GM23338 (cell line): ENCODE results near the gene EFS. TPM values are rescaled to one million over a fixed set of nuclear protein-coding genes. Genes with fewer than 3 reads are reported as not detected.

Source experiments
- ATAC-seq: fragments of 200-7000 bp; cut with Tn5 transposase; 3 replicates; pipeline ENCODE4 v1.9.1; 2020
- DNase-seq: peaks from one replicate; pipeline ENCODE4 v3.0.0-alpha.2; 2015; ENCODE audit warnings: low spot score
- H2AFZ ChIP-seq: fragments of 200-600 bp; sonication (generic); 2 replicates; pipeline ENCODE4 v1.8.0; 2016; ENCODE audit warnings: antibody characterized with exemption, mild to moderate bottlenecking, moderate library complexity
- H3F3A ChIP-seq: fragments of 200-600 bp; sonication (generic); replicated peaks from 2 replicates; pipeline ENCODE4 v1.8.0; 2017; ENCODE audit warnings: antibody characterized with exemption, mixed run types, low read depth
- H3K27ac ChIP-seq: fragments of 200-600 bp; sonication (generic); 2 replicates; pipeline ENCODE4 v1.6.1; 2016; ENCODE audit warnings: low read depth
- H3K27me3 ChIP-seq: fragments of 200-600 bp; sonication (generic); 2 replicates; pipeline ENCODE4 v1.8.0; 2016; ENCODE audit warnings: mild to moderate bottlenecking, mixed run types, moderate library complexity; ENCODE audit not compliant: insufficient read depth
- H3K36me3 ChIP-seq: fragments of 200-600 bp; sonication (generic); 2 replicates; pipeline ENCODE4 v1.8.0; 2016; ENCODE audit warnings: mild to moderate bottlenecking; ENCODE audit not compliant: insufficient read depth
- H3K4me1 ChIP-seq: fragments of 200-600 bp; sonication (generic); 2 replicates; pipeline ENCODE4 v1.8.0; 2016; ENCODE audit warnings: mild to moderate bottlenecking, moderate library complexity; ENCODE audit not compliant: insufficient read depth
- H3K4me2 ChIP-seq: fragments of 200-600 bp; sonication (generic); 2 replicates; pipeline ENCODE4 v1.7.1; 2017; ENCODE audit warnings: mixed run types
- H3K4me3 ChIP-seq: fragments of 200-600 bp; sonication (generic); 2 replicates; pipeline ENCODE4 v1.6.1; 2016; ENCODE audit warnings: mixed run types
- H3K79me2 ChIP-seq: fragments of 200-600 bp; sonication (generic); replicated peaks from 2 replicates; pipeline ENCODE4 v1.8.0; 2017; ENCODE audit warnings: mild to moderate bottlenecking; ENCODE audit not compliant: insufficient read depth
- H3K9me2 ChIP-seq: fragments of 200-600 bp; sonication (generic); 2 replicates; pipeline ENCODE4 v1.8.0; 2017; ENCODE audit not compliant: insufficient read depth
- H4K20me1 ChIP-seq: fragments of 200-600 bp; sonication (generic); replicated peaks from 2 replicates; pipeline ENCODE4 v1.8.0; 2017; ENCODE audit warnings: mild to moderate bottlenecking; ENCODE audit not compliant: insufficient read depth
- H3K27ac Mint-ChIP-seq: 2 replicates; pipeline ENCODE4 v1.8.0; 2020; ENCODE audit warnings: inconsistent platforms, mild to moderate bottlenecking, moderate library complexity, mixed read lengths
- H3K27me3 Mint-ChIP-seq: 3 replicates; pipeline ENCODE4 v1.8.0; 2022; ENCODE audit warnings: low read depth, mild to moderate bottlenecking, moderate library complexity, mixed read lengths, inconsistent platforms; ENCODE audit not compliant: insufficient read depth, poor library complexity
- H3K36me3 Mint-ChIP-seq: 3 replicates; pipeline ENCODE4 v1.8.0; 2021; ENCODE audit warnings: low read depth, mild to moderate bottlenecking, inconsistent platforms, moderate library complexity, mixed read lengths
- H3K4me1 Mint-ChIP-seq: 3 replicates; pipeline ENCODE4 v1.8.0; 2020; ENCODE audit warnings: mild to moderate bottlenecking, inconsistent platforms, mixed read lengths
- H3K4me3 Mint-ChIP-seq: 3 replicates; pipeline ENCODE4 v1.8.0; 2021; ENCODE audit warnings: moderate library complexity, mild to moderate bottlenecking, inconsistent platforms, mixed read lengths
- H3K9me3 Mint-ChIP-seq: 3 replicates; pipeline ENCODE4 v1.8.0; 2020; ENCODE audit warnings: moderate library complexity, mild to moderate bottlenecking, inconsistent platforms, mixed read lengths
- CREB1 ChIP-seq: fragments of 250-450 bp; sonication (Bioruptor Pico); IDR thresholded peaks from 2 replicates; pipeline ENCODE4 v1.5.0; 2020; ENCODE audit warnings: low read depth, mild to moderate bottlenecking, moderate library complexity
- ETS1 ChIP-seq: IDR thresholded peaks from 2 replicates; pipeline ENCODE4 v1.6.1; 2016; ENCODE audit warnings: antibody characterized with exemption
- EZH2 ChIP-seq: fragments of 200-600 bp; sonication (generic); IDR thresholded peaks from one replicate; pipeline ENCODE4 v1.8.0; 2017; ENCODE audit warnings: antibody characterized with exemption, mild to moderate bottlenecking, low read depth; ENCODE audit not compliant: unreplicated experiment
- JUNB ChIP-seq: IDR thresholded peaks from one replicate; pipeline ENCODE4 v1.6.1; 2016; ENCODE audit warnings: antibody characterized with exemption; ENCODE audit not compliant: unreplicated experiment
- POLR2AphosphoS5 ChIP-seq: IDR thresholded peaks from 2 replicates; pipeline ENCODE4 v1.6.1; 2016; ENCODE audit warnings: antibody characterized with exemption, low read depth
- STAT1 ChIP-seq: IDR thresholded peaks from one replicate; pipeline ENCODE4 v1.6.1; 2016; ENCODE audit warnings: antibody characterized with exemption; ENCODE audit not compliant: unreplicated experiment
- ZNF114 ChIP-seq: fragments of 250-450 bp; sonication (Bioruptor Pico); IDR thresholded peaks from 2 replicates; pipeline ENCODE4 v1.5.0; 2020; ENCODE audit warnings: mild to moderate bottlenecking, moderate library complexity
- polyA plus RNA-seq: library from polyadenylated mRNA; unstranded; fragments of >200 nt; fragmentation: Nextera tagmentation; extraction: Ambion mirVana; gene quantifications from 2 replicates; pipeline ENCODE4 v1.2.1, GENCODE V29; 2016
- total RNA-seq: library from RNA; depleted of rRNA; stranded (reverse); fragments of >200 nt; shearing (Covaris generic); gene quantifications from 2 replicates; pipeline ENCODE4 v1.2.3, GENCODE V29; 2014
- TF ChIP-seq, protein P1 (sequence below): fragments of 250-450 bp; sonication (Bioruptor Pico); IDR thresholded peaks from 2 replicates; pipeline ENCODE4 v1.5.0; 2020; ENCODE audit warnings: mild to moderate bottlenecking, moderate library complexity
- TF ChIP-seq, protein P2 (sequence below): IDR thresholded peaks from one replicate; pipeline ENCODE4 v1.6.1; 2018; ENCODE audit warnings: antibody characterized with exemption; ENCODE audit not compliant: unreplicated experiment

EFS gene
- total and polyA plus RNA-seq, 2 experiments from 2014 or later = 5.1 to 18.9 TPM

GRCh38 chr14:23413681-23414080, 48.7 kb upstream of the EFS start (continued):
- TF ChIP-seq, protein P1, sequence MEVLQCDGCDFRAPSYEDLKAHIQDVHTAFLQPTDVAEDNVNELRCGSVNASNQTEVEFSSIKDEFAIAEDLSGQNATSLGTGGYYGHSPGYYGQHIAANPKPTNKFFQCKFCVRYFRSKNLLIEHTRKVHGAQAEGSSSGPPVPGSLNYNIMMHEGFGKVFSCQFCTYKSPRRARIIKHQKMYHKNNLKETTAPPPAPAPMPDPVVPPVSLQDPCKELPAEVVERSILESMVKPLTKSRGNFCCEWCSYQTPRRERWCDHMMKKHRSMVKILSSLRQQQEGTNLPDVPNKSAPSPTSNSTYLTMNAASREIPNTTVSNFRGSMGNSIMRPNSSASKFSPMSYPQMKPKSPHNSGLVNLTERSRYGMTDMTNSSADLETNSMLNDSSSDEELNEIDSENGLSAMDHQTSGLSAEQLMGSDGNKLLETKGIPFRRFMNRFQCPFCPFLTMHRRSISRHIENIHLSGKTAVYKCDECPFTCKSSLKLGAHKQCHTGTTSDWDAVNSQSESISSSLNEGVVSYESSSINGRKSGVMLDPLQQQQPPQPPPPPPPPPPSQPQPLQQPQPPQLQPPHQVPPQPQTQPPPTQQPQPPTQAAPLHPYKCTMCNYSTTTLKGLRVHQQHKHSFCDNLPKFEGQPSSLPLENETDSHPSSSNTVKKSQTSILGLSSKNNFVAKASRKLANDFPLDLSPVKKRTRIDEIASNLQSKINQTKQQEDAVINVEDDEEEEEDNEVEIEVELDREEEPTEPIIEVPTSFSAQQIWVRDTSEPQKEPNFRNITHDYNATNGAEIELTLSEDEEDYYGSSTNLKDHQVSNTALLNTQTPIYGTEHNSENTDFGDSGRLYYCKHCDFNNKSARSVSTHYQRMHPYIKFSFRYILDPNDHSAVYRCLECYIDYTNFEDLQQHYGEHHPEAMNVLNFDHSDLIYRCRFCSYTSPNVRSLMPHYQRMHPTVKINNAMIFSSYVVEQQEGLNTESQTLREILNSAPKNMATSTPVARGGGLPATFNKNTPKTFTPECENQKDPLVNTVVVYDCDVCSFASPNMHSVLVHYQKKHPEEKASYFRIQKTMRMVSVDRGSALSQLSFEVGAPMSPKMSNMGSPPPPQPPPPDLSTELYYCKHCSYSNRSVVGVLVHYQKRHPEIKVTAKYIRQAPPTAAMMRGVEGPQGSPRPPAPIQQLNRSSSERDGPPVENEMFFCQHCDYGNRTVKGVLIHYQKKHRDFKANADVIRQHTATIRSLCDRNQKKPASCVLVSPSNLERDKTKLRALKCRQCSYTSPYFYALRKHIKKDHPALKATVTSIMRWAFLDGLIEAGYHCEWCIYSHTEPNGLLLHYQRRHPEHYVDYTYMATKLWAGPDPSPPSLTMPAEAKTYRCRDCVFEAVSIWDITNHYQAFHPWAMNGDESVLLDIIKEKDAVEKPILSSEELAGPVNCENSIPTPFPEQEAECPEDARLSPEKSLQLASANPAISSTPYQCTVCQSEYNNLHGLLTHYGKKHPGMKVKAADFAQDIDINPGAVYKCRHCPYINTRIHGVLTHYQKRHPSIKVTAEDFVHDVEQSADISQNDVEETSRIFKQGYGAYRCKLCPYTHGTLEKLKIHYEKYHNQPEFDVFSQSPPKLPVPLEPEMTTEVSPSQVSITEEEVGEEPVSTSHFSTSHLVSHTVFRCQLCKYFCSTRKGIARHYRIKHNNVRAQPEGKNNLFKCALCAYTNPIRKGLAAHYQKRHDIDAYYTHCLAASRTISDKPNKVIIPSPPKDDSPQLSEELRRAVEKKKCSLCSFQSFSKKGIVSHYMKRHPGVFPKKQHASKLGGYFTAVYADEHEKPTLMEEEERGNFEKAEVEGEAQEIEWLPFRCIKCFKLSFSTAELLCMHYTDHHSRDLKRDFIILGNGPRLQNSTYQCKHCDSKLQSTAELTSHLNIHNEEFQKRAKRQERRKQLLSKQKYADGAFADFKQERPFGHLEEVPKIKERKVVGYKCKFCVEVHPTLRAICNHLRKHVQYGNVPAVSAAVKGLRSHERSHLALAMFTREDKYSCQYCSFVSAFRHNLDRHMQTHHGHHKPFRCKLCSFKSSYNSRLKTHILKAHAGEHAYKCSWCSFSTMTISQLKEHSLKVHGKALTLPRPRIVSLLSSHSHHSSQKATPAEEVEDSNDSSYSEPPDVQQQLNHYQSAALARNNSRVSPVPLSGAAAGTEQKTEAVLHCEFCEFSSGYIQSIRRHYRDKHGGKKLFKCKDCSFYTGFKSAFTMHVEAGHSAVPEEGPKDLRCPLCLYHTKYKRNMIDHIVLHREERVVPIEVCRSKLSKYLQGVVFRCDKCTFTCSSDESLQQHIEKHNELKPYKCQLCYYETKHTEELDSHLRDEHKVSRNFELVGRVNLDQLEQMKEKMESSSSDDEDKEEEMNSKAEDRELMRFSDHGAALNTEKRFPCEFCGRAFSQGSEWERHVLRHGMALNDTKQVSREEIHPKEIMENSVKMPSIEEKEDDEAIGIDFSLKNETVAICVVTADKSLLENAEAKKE (CRISPR knock-in tag) = no peak
- TF ChIP-seq JUNB (no peak), EZH2 (no peak)

DNA sequence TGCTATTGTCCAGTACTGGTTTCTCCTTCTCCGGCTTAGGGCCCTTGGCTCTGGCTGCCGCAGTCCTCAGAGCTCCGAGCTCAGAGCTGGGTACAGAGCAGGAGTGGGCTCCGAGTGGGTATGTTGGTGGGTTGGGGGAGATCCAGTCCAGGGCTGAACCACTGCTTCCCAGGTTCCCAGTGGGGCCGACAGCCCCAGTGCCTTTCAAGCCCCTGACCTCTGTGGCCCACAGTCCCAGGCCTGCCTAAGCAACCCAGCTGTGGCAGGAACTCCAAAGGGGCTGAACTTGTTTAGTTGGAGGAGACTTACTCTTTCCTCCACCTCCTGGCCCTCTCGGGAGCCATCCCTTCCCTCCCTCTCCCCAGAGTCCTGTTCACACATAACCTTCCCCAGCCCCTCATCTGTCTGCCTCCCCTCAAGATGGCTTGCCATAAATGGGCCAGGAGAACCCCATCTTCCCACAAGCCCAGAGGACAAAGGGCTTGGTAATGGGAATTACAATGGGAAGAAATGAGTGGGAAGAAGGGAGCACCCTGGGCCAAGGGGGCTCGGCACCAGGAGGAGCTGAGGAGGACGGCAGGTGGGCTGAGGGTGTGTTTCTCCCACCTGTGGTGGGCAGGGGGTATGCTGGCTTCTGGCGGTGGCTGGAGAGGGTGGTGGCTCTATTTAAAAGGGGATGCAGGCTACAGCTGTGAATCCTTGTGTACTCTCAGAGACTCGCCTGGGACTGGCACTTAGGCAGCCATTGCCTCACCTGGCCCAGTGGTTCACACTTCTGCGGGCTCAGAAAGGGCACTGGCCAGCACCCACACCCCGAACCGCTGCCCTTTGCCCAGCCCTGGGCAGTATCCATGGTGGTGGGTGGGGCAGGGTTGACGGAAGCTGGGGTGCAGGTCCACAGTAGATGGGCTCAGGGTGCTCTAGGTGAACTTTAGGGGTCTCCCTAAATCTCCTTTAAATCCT, 46.9 kb upstream of the EFS start:
- Mint-ChIP-seq H3K4me3 (no peak overlapping the region), H3K4me1 (peaks cover 5% of the 10 kb centered on the region; the same call in 1 of the 3 replicates), H3K27me3 (peaks cover 25% of the 10 kb centered on the region), H3K36me3 (no peaks in the 10 kb centered on the region; the same call in 2 of the 3 replicates), H3K9me3 (no peaks in the 10 kb centered on the region; the same call in 2 of the 3 replicates), H3K27ac (no peak overlapping the region)
- no peak for TF ChIP-seq EZH2
- TF ChIP-seq, protein P2, sequence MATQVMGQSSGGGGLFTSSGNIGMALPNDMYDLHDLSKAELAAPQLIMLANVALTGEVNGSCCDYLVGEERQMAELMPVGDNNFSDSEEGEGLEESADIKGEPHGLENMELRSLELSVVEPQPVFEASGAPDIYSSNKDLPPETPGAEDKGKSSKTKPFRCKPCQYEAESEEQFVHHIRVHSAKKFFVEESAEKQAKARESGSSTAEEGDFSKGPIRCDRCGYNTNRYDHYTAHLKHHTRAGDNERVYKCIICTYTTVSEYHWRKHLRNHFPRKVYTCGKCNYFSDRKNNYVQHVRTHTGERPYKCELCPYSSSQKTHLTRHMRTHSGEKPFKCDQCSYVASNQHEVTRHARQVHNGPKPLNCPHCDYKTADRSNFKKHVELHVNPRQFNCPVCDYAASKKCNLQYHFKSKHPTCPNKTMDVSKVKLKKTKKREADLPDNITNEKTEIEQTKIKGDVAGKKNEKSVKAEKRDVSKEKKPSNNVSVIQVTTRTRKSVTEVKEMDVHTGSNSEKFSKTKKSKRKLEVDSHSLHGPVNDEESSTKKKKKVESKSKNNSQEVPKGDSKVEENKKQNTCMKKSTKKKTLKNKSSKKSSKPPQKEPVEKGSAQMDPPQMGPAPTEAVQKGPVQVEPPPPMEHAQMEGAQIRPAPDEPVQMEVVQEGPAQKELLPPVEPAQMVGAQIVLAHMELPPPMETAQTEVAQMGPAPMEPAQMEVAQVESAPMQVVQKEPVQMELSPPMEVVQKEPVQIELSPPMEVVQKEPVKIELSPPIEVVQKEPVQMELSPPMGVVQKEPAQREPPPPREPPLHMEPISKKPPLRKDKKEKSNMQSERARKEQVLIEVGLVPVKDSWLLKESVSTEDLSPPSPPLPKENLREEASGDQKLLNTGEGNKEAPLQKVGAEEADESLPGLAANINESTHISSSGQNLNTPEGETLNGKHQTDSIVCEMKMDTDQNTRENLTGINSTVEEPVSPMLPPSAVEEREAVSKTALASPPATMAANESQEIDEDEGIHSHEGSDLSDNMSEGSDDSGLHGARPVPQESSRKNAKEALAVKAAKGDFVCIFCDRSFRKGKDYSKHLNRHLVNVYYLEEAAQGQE = no peak
- TF ChIP-seq CREB1 (CRISPR knock-in tag) = no peak
- no peak for TF ChIP-seq POLR2AphosphoS5
- TF ChIP-seq ETS1 = no peak
- no peak for TF ChIP-seq STAT1
- no peak for TF ChIP-seq ZNF114 (CRISPR knock-in tag)
- H3K4me2 ChIP-seq = no peak overlapping the region
- no peaks in the 10 kb centered on the region for H4K20me1 ChIP-seq
- no peaks in the 10 kb centered on the region for H3K79me2 ChIP-seq
- H3K27ac ChIP-seq = no peak overlapping the region
- no peaks in the 10 kb centered on the region for H3K36me3 ChIP-seq
- H2AFZ ChIP-seq = no peak overlapping the region
- H3K4me3 ChIP-seq = no peak overlapping the region
- H3F3A ChIP-seq = no peaks in the 10 kb centered on the region
- DNase-seq (no peak), ATAC-seq (no peak)
- peaks cover 3% of the 10 kb centered on the region; the same call in 1 of the 2 replicates for H3K9me2 ChIP-seq
- H3K27me3 ChIP-seq = no peaks in the 10 kb centered on the region
- no peaks in the 10 kb centered on the region for H3K4me1 ChIP-seq
